Measurements from ENCODE around the gene TOX2.

TOX2 gene

GRCh38 chr20:44087857-44088120, 173.1 kb downstream of the TOX2 start:
- Histone ChIP-seq H3K27ac (ENCODE audit: low read depth, low read length) (no peak overlapping the region), H3K27me3 (ENCODE audit: control insufficient read depth, low read length) (peaks cover 3% of the 10 kb centered on the region; the same call in 1 of the 2 replicates), H3K4me3 (ENCODE audit: low read length) (no peak overlapping the region), H3F3A (ENCODE audit: control insufficient read depth, insufficient read depth) (no peaks in the 10 kb centered on the region), H4K20me1 (ENCODE audit: control insufficient read depth, insufficient read depth, low read depth, low read length) (0 out of 2 replicates have a peak, but pooled peaks cover 2% of the 10 kb centered on the region), H3K36me3 (ENCODE audit: control insufficient read depth, low read length) (no peaks in the 10 kb centered on the region), H3K9me2 (replicated peaks; ENCODE audit: control insufficient read depth, low read length) (no peaks in the 10 kb centered on the region), H3K4me2 (ENCODE audit: low read length) (no peak overlapping the region), H3K4me1 (ENCODE audit: control insufficient read depth, low read length) (0 out of 2 replicates have a peak, but pooled peaks cover 6% of the 10 kb centered on the region), H3K79me2 (ENCODE audit: control insufficient read depth, low read length) (no peaks in the 10 kb centered on the region), H3K9me3 (ENCODE audit: control insufficient read depth, insufficient read depth, low read length) (no peaks in the 10 kb centered on the region)
- TF ChIP-seq EZH2phosphoT487 (IDR thresholded peaks at IDR 0.05; ENCODE audit: borderline replicate concordance, low read length) (no peak), CTCF (IDR thresholded peaks at IDR 0.05; ENCODE audit: low read depth, low read length, poor library complexity, severe bottlenecking) (no peak)

GRCh38 chr20:44089987-44090674, 175.5 kb downstream of the TOX2 start:
- no peaks in the 10 kb centered on the region for H3F3A ChIP-seq (ENCODE audit: control insufficient read depth, insufficient read depth)
- no peaks in the 10 kb centered on the region for H3K36me3 ChIP-seq (ENCODE audit: control insufficient read depth, low read length)
- TF ChIP-seq EZH2phosphoT487 (IDR thresholded peaks at IDR 0.05; ENCODE audit: borderline replicate concordance, low read length) (no peak), CTCF (IDR thresholded peaks at IDR 0.05; ENCODE audit: low read depth, low read length, poor library complexity, severe bottlenecking) (no peak)
- peaks cover 4% of the 10 kb centered on the region; the same call in 1 of the 2 replicates for H3K27me3 ChIP-seq (ENCODE audit: control insufficient read depth, low read length)
- no peaks in the 10 kb centered on the region for H3K9me2 ChIP-seq (replicated peaks; ENCODE audit: control insufficient read depth, low read length)
- H3K79me2 ChIP-seq (ENCODE audit: control insufficient read depth, low read length) = no peaks in the 10 kb centered on the region
- H3K4me2 ChIP-seq (ENCODE audit: low read length) = peak overlapping the region; percentile 47
- H3K4me1 ChIP-seq (ENCODE audit: control insufficient read depth, low read length) = 0 out of 2 replicates have a peak, but pooled peaks cover 6% of the 10 kb centered on the region
- H3K9me3 ChIP-seq (ENCODE audit: control insufficient read depth, insufficient read depth, low read length) = no peaks in the 10 kb centered on the region
- peak overlapping the region; percentile 27; the same call in 1 of the 2 replicates for H3K4me3 ChIP-seq (ENCODE audit: low read length)
- H4K20me1 ChIP-seq (ENCODE audit: control insufficient read depth, insufficient read depth, low read depth, low read length) = 0 out of 2 replicates have a peak, but pooled peaks cover 3% of the 10 kb centered on the region
- no peak overlapping the region for H3K27ac ChIP-seq (ENCODE audit: low read depth, low read length)

- H3K27me3 ChIP-seq (ENCODE audit: control insufficient read depth, low read length) = peaks cover 4% of the 10 kb centered on the region; the same call in 1 of the 2 replicates
- H3K9me2 ChIP-seq (replicated peaks; ENCODE audit: control insufficient read depth, low read length) = no peaks in the 10 kb centered on the region
- 0 out of 2 replicates have a peak, but pooled peaks cover 6% of the 10 kb centered on the region for H3K4me1 ChIP-seq (ENCODE audit: control insufficient read depth, low read length)
- H3K36me3 ChIP-seq (ENCODE audit: control insufficient read depth, low read length) = no peaks in the 10 kb centered on the region
- no peaks in the 10 kb centered on the region for H3K79me2 ChIP-seq (ENCODE audit: control insufficient read depth, low read length)
- no peaks in the 10 kb centered on the region for H3F3A ChIP-seq (ENCODE audit: control insufficient read depth, insufficient read depth)
- H3K27ac ChIP-seq (ENCODE audit: low read depth, low read length) = no peak overlapping the region
- H4K20me1 ChIP-seq (ENCODE audit: control insufficient read depth, insufficient read depth, low read depth, low read length) = 0 out of 2 replicates have a peak, but pooled peaks cover 3% of the 10 kb centered on the region
- H3K4me2 ChIP-seq (ENCODE audit: low read length) = no peak overlapping the region
- TF ChIP-seq CTCF (IDR thresholded peaks at IDR 0.05; ENCODE audit: low read depth, low read length, poor library complexity, severe bottlenecking) (no peak), EZH2phosphoT487 (IDR thresholded peaks at IDR 0.05; ENCODE audit: borderline replicate concordance, low read length) (no peak)
- no peaks in the 10 kb centered on the region for H3K9me3 ChIP-seq (ENCODE audit: control insufficient read depth, insufficient read depth, low read length)
- H3K4me3 ChIP-seq (ENCODE audit: low read length) = no peak overlapping the region
Measured at GRCh38 chr20:44091026-44091425, 176.4 kb downstream of the TOX2 start.
